Gastroesophageal sphincter (tissue), 3 donors: ENCODE measurements around the gene ADGRD1.

Experiments
- CTCF ChIP-seq, 4 experiments: fragments of 200-600 bp in 2 of 4; fragments of 450-650 bp in 2 of 4; sonication (generic) in 1 of 4; IDR thresholded peaks; one replicate each; pipeline ENCODE4 v1.5.1; 2017 to 2019; ENCODE audit warnings: antibody characterized with exemption in 4 of 4, mild to moderate bottlenecking in 2 of 4, moderate library complexity in 2 of 4
- EP300 ChIP-seq: sonication (generic); formaldehyde crosslinking; IDR thresholded peaks from one replicate; pipeline ENCODE4 v1.6.1; 2017; ENCODE audit warnings: antibody characterized with exemption, mild to moderate bottlenecking
- POLR2A ChIP-seq, 2 donors: fragments of 450-650 bp; IDR thresholded peaks; one replicate each; pipeline ENCODE4 v1.6.1; 2017; ENCODE audit warnings: antibody characterized with exemption in 2 of 2, mild to moderate bottlenecking in 2 of 2, moderate library complexity in 1 of 2

GRCh38 chr12:130973109-130973508 lies 19.4 kb downstream of the ADGRD1 start:
- TF ChIP-seq EP300 = no peak
- no peak for TF ChIP-seq CTCF (IDR thresholded peaks at IDR 0.05)
- TF ChIP-seq POLR2A (IDR thresholded peaks at IDR 0.05) = no peak
